Measurements from ENCODE around the gene ARHGAP26.
A peak's percentile ranks its signal among the peaks of the same experiment; 100 is the strongest.

Gene ARHGAP26

GRCh38 chr5:143031781-143032580 lies 261.8 kb downstream of the ARHGAP26 start:
- Histone ChIP-seq H3K79me1 (replicated peaks; ENCODE audit: low read length, poor library complexity, severe bottlenecking) (no peaks in the 10 kb centered on the region), H3K9ac (ENCODE audit: low read length) (no peak overlapping the region), H2BK12ac (ENCODE audit: low read length in 2 of 2) (no peak overlapping the region), H3K4ac (ENCODE audit: low read depth in 1 of 2, low read length in 2 of 2) (no peak overlapping the region), H2AK5ac (ENCODE audit: low read length, severe bottlenecking) (no peak overlapping the region), H3K4me3 (ENCODE audit: insufficient read depth in 1 of 2, low read depth in 1 of 2, low read length in 2 of 2) (no peak overlapping the region), H3K4me1 (ENCODE audit: control insufficient read depth, insufficient read depth, low read depth, low read length) (peaks cover 3% of the 10 kb centered on the region), H3K27ac (ENCODE audit: low read length, poor library complexity, severe bottlenecking) (no peak overlapping the region), H3K14ac (ENCODE audit: low read length in 2 of 2) (no peak overlapping the region), H3K23ac (ENCODE audit: low read length in 2 of 2) (no peak overlapping the region), H2AFZ (ENCODE audit: low read depth, low read length) (no peak overlapping the region), H2BK120ac (ENCODE audit: low read depth, low read length) (no peak overlapping the region), H3K9me3 (ENCODE audit: control insufficient read depth, low read length) (no peaks in the 10 kb centered on the region), H3K27me3 (ENCODE audit: control insufficient read depth in 1 of 2, insufficient read depth in 1 of 2, low read length in 2 of 2) (peaks cover 0 to 42% of the 10 kb centered on the region in 2 experiments), H2BK5ac (ENCODE audit: low read depth, low read length, poor library complexity, severe bottlenecking) (no peak overlapping the region), H4K8ac (ENCODE audit: low read length) (no peak overlapping the region), H2BK15ac (ENCODE audit: low read depth, poor library complexity, severe bottlenecking) (no peak overlapping the region), H3K4me2 (ENCODE audit: low read length, poor library complexity, severe bottlenecking) (no peak overlapping the region), H3K18ac (ENCODE audit: low read depth in 1 of 2, low read length in 2 of 2) (no peak overlapping the region), H4K91ac (ENCODE audit: low read length) (no peak overlapping the region), H3K36me3 (ENCODE audit: control insufficient read depth in 1 of 2, insufficient read depth in 2 of 2, low read depth in 1 of 2, low read length in 2 of 2) (no peaks in the 10 kb centered on the region)
- 92% methylated on average over 12 of the region's 13 CpGs for WGBS
- DNase-seq, result no peak

DNA sequence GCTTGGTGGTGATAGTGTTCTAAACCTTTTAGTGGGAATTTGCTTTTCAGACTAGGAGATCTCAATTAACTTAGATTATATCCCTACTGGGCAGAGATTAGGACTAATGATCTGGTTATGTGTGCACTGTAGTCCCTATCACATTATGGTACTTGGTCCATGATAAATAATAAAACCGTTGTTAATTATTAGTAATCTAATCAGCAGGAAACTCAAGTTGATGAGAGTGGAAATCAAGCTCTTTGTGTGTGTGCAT lies 262.3 kb downstream of the ARHGAP26 start:
- DNase-seq, result no peak
- Histone ChIP-seq H3K9me3 (ENCODE audit: control insufficient read depth, low read length) (no peaks in the 10 kb centered on the region), H2BK120ac (ENCODE audit: low read depth, low read length) (no peak overlapping the region), H3K4me1 (ENCODE audit: control insufficient read depth, insufficient read depth, low read depth, low read length) (peaks cover 5% of the 10 kb centered on the region), H3K23ac (ENCODE audit: low read length in 2 of 2) (no peak overlapping the region), H3K27ac (ENCODE audit: low read length, poor library complexity, severe bottlenecking) (no peak overlapping the region), H2AFZ (ENCODE audit: low read depth, low read length) (no peak overlapping the region), H2BK5ac (ENCODE audit: low read depth, low read length, poor library complexity, severe bottlenecking) (no peak overlapping the region), H3K14ac (ENCODE audit: low read length in 2 of 2) (no peak overlapping the region), H3K4me3 (ENCODE audit: insufficient read depth in 1 of 2, low read depth in 1 of 2, low read length in 2 of 2) (no peak overlapping the region), H3K9ac (ENCODE audit: low read length) (no peak overlapping the region), H4K8ac (ENCODE audit: low read length) (no peak overlapping the region), H3K27me3 (ENCODE audit: control insufficient read depth in 1 of 2, insufficient read depth in 1 of 2, low read length in 2 of 2) (peaks cover 0 to 43% of the 10 kb centered on the region in 2 experiments), H2AK5ac (ENCODE audit: low read length, severe bottlenecking) (no peak overlapping the region), H4K91ac (ENCODE audit: low read length) (no peak overlapping the region), H3K4ac (ENCODE audit: low read depth in 1 of 2, low read length in 2 of 2) (no peak overlapping the region), H3K18ac (ENCODE audit: low read depth in 1 of 2, low read length in 2 of 2) (no peak overlapping the region), H2BK15ac (ENCODE audit: low read depth, poor library complexity, severe bottlenecking) (no peak overlapping the region), H3K4me2 (ENCODE audit: low read length, poor library complexity, severe bottlenecking) (no peak overlapping the region), H3K79me1 (replicated peaks; ENCODE audit: low read length, poor library complexity, severe bottlenecking) (no peaks in the 10 kb centered on the region), H3K36me3 (ENCODE audit: control insufficient read depth in 1 of 2, insufficient read depth in 2 of 2, low read depth in 1 of 2, low read length in 2 of 2) (no peaks in the 10 kb centered on the region), H2BK12ac (ENCODE audit: low read length in 2 of 2) (no peak overlapping the region)
- WGBS, result 100% methylated on average over 1 of the region's 1 CpG

GRCh38 chr5:143033535-143034250 lies 263.5 kb downstream of the ARHGAP26 start:
- no peak overlapping the region for H2BK5ac ChIP-seq (ENCODE audit: low read depth, low read length, poor library complexity, severe bottlenecking)
- no peak overlapping the region for H3K18ac ChIP-seq (ENCODE audit: low read depth in 1 of 2, low read length in 2 of 2)
- H4K8ac ChIP-seq (ENCODE audit: low read length), result no peak overlapping the region
- no peak overlapping the region for H2AFZ ChIP-seq (ENCODE audit: low read depth, low read length)
- H3K27ac ChIP-seq (ENCODE audit: low read length, poor library complexity, severe bottlenecking), result peak overlapping the region; percentile 54
- H3K4ac ChIP-seq (ENCODE audit: low read depth in 1 of 2, low read length in 2 of 2), result no peak overlapping the region
- H3K4me1 ChIP-seq (ENCODE audit: control insufficient read depth, insufficient read depth, low read depth, low read length), result peaks cover 5% of the 10 kb centered on the region
- H3K79me1 ChIP-seq (replicated peaks; ENCODE audit: low read length, poor library complexity, severe bottlenecking), result no peaks in the 10 kb centered on the region
- H2AK5ac ChIP-seq (ENCODE audit: low read length, severe bottlenecking), result no peak overlapping the region
- no peaks in the 10 kb centered on the region for H3K36me3 ChIP-seq (ENCODE audit: control insufficient read depth in 1 of 2, insufficient read depth in 2 of 2, low read depth in 1 of 2, low read length in 2 of 2)
- H3K14ac ChIP-seq (ENCODE audit: low read length in 2 of 2), result no peak overlapping the region
- H2BK120ac ChIP-seq (ENCODE audit: low read depth, low read length), result no peak overlapping the region
- H3K23ac ChIP-seq (ENCODE audit: low read length in 2 of 2), result no peak overlapping the region
- peaks cover 0 to 48% of the 10 kb centered on the region in 2 experiments for H3K27me3 ChIP-seq (ENCODE audit: control insufficient read depth in 1 of 2, insufficient read depth in 1 of 2, low read length in 2 of 2)
- H2BK12ac ChIP-seq (ENCODE audit: low read length in 2 of 2), result no peak overlapping the region
- no peaks in the 10 kb centered on the region for H3K9me3 ChIP-seq (ENCODE audit: control insufficient read depth, low read length)
- H4K91ac ChIP-seq (ENCODE audit: low read length), result no peak overlapping the region
- H3K4me2 ChIP-seq (ENCODE audit: low read length, poor library complexity, severe bottlenecking), result no peak overlapping the region
- peak overlapping the region; percentile 37 for H3K9ac ChIP-seq (ENCODE audit: low read length)
- 46% methylated on average over 8 of the region's 10 CpGs for WGBS
- DNase-seq, result peak; percentile 88
- no peak overlapping the region for H3K4me3 ChIP-seq (ENCODE audit: insufficient read depth in 1 of 2, low read depth in 1 of 2, low read length in 2 of 2)
- no peak overlapping the region for H2BK15ac ChIP-seq (ENCODE audit: low read depth, poor library complexity, severe bottlenecking)

- Histone ChIP-seq H3K14ac (ENCODE audit: low read length in 2 of 2) (no peak overlapping the region), H3K4me3 (ENCODE audit: insufficient read depth in 1 of 2, low read depth in 1 of 2, low read length in 2 of 2) (no peak overlapping the region), H3K4me1 (ENCODE audit: control insufficient read depth, insufficient read depth, low read depth, low read length) (peaks cover 5% of the 10 kb centered on the region), H3K27ac (ENCODE audit: low read length, poor library complexity, severe bottlenecking) (no peak overlapping the region), H2AFZ (ENCODE audit: low read depth, low read length) (no peak overlapping the region), H3K23ac (ENCODE audit: low read length in 2 of 2) (no peak overlapping the region), H2BK120ac (ENCODE audit: low read depth, low read length) (no peak overlapping the region), H3K18ac (ENCODE audit: low read depth in 1 of 2, low read length in 2 of 2) (no peak overlapping the region), H3K79me1 (replicated peaks; ENCODE audit: low read length, poor library complexity, severe bottlenecking) (no peaks in the 10 kb centered on the region), H2BK12ac (ENCODE audit: low read length in 2 of 2) (no peak overlapping the region), H3K4ac (ENCODE audit: low read depth in 1 of 2, low read length in 2 of 2) (no peak overlapping the region), H3K9ac (ENCODE audit: low read length) (no peak overlapping the region), H3K27me3 (ENCODE audit: control insufficient read depth in 1 of 2, insufficient read depth in 1 of 2, low read length in 2 of 2) (peaks cover 0 to 29% of the 10 kb centered on the region in 2 experiments), H3K9me3 (ENCODE audit: control insufficient read depth, low read length) (no peaks in the 10 kb centered on the region), H2AK5ac (ENCODE audit: low read length, severe bottlenecking) (peak overlapping the region; percentile 22), H4K91ac (ENCODE audit: low read length) (no peak overlapping the region), H2BK15ac (ENCODE audit: low read depth, poor library complexity, severe bottlenecking) (no peak overlapping the region), H4K8ac (ENCODE audit: low read length) (no peak overlapping the region), H3K4me2 (ENCODE audit: low read length, poor library complexity, severe bottlenecking) (no peak overlapping the region), H3K36me3 (ENCODE audit: control insufficient read depth in 1 of 2, insufficient read depth in 2 of 2, low read depth in 1 of 2, low read length in 2 of 2) (no peaks in the 10 kb centered on the region), H2BK5ac (ENCODE audit: low read depth, low read length, poor library complexity, severe bottlenecking) (no peak overlapping the region)
- 100% methylated on average over 3 of the region's 4 CpGs for WGBS
- DNase-seq, result no peak
Observed at GRCh38 chr5:143036146-143036927, 266.2 kb downstream of the ARHGAP26 start.
